GM23338 (cell line): ENCODE measurements around the gene GNG7. TPM values are rescaled to one million over a fixed set of nuclear protein-coding genes. Genes with fewer than 3 reads are reported as not detected.

Experiments
- ATAC-seq: fragments of 200-7000 bp; cut with Tn5 transposase; 3 replicates; pipeline ENCODE4 v1.9.1; 2020
- DNase-seq: peaks from one replicate; pipeline ENCODE4 v3.0.0-alpha.2; 2015; ENCODE audit warnings: low spot score
- H2AFZ ChIP-seq: fragments of 200-600 bp; sonication (generic); 2 replicates; pipeline ENCODE4 v1.8.0; 2016; ENCODE audit warnings: antibody characterized with exemption, mild to moderate bottlenecking, moderate library complexity
- H3F3A ChIP-seq: fragments of 200-600 bp; sonication (generic); replicated peaks from 2 replicates; pipeline ENCODE4 v1.8.0; 2017; ENCODE audit warnings: antibody characterized with exemption, mixed run types, low read depth
- H3K27ac ChIP-seq: fragments of 200-600 bp; sonication (generic); 2 replicates; pipeline ENCODE4 v1.6.1; 2016; ENCODE audit warnings: low read depth
- H3K27me3 ChIP-seq: fragments of 200-600 bp; sonication (generic); 2 replicates; pipeline ENCODE4 v1.8.0; 2016; ENCODE audit warnings: mild to moderate bottlenecking, mixed run types, moderate library complexity; ENCODE audit not compliant: insufficient read depth
- H3K36me3 ChIP-seq: fragments of 200-600 bp; sonication (generic); 2 replicates; pipeline ENCODE4 v1.8.0; 2016; ENCODE audit warnings: mild to moderate bottlenecking; ENCODE audit not compliant: insufficient read depth
- H3K4me1 ChIP-seq: fragments of 200-600 bp; sonication (generic); 2 replicates; pipeline ENCODE4 v1.8.0; 2016; ENCODE audit warnings: mild to moderate bottlenecking, moderate library complexity; ENCODE audit not compliant: insufficient read depth
- H3K4me2 ChIP-seq: fragments of 200-600 bp; sonication (generic); 2 replicates; pipeline ENCODE4 v1.7.1; 2017; ENCODE audit warnings: mixed run types
- H3K4me3 ChIP-seq: fragments of 200-600 bp; sonication (generic); 2 replicates; pipeline ENCODE4 v1.6.1; 2016; ENCODE audit warnings: mixed run types
- H3K79me2 ChIP-seq: fragments of 200-600 bp; sonication (generic); replicated peaks from 2 replicates; pipeline ENCODE4 v1.8.0; 2017; ENCODE audit warnings: mild to moderate bottlenecking; ENCODE audit not compliant: insufficient read depth
- H3K9me2 ChIP-seq: fragments of 200-600 bp; sonication (generic); 2 replicates; pipeline ENCODE4 v1.8.0; 2017; ENCODE audit not compliant: insufficient read depth
- H4K20me1 ChIP-seq: fragments of 200-600 bp; sonication (generic); replicated peaks from 2 replicates; pipeline ENCODE4 v1.8.0; 2017; ENCODE audit warnings: mild to moderate bottlenecking; ENCODE audit not compliant: insufficient read depth
- H3K27ac Mint-ChIP-seq: 2 replicates; pipeline ENCODE4 v1.8.0; 2020; ENCODE audit warnings: inconsistent platforms, mild to moderate bottlenecking, moderate library complexity, mixed read lengths
- H3K27me3 Mint-ChIP-seq: 3 replicates; pipeline ENCODE4 v1.8.0; 2022; ENCODE audit warnings: low read depth, mild to moderate bottlenecking, moderate library complexity, mixed read lengths, inconsistent platforms; ENCODE audit not compliant: insufficient read depth, poor library complexity
- H3K36me3 Mint-ChIP-seq: 3 replicates; pipeline ENCODE4 v1.8.0; 2021; ENCODE audit warnings: low read depth, mild to moderate bottlenecking, inconsistent platforms, moderate library complexity, mixed read lengths
- H3K4me1 Mint-ChIP-seq: 3 replicates; pipeline ENCODE4 v1.8.0; 2020; ENCODE audit warnings: mild to moderate bottlenecking, inconsistent platforms, mixed read lengths
- H3K4me3 Mint-ChIP-seq: 3 replicates; pipeline ENCODE4 v1.8.0; 2021; ENCODE audit warnings: moderate library complexity, mild to moderate bottlenecking, inconsistent platforms, mixed read lengths
- H3K9me3 Mint-ChIP-seq: 3 replicates; pipeline ENCODE4 v1.8.0; 2020; ENCODE audit warnings: moderate library complexity, mild to moderate bottlenecking, inconsistent platforms, mixed read lengths
- CREB1 ChIP-seq: fragments of 250-450 bp; sonication (Bioruptor Pico); IDR thresholded peaks from 2 replicates; pipeline ENCODE4 v1.5.0; 2020; ENCODE audit warnings: low read depth, mild to moderate bottlenecking, moderate library complexity
- CTCF ChIP-seq, 2 experiments: fragments of 200-600 bp in 1 of 2; sonication (generic) in 1 of 2; conservative IDR thresholded peaks; 2 replicates each; pipeline versions ENCODE4 v1.5.1 to v1.6.1; 2016 to 2017; ENCODE audit warnings: antibody characterized with exemption in 2 of 2, low read depth in 2 of 2, mild to moderate bottlenecking in 2 of 2, moderate library complexity in 1 of 2
- EZH2 ChIP-seq: fragments of 200-600 bp; sonication (generic); IDR thresholded peaks from one replicate; pipeline ENCODE4 v1.8.0; 2017; ENCODE audit warnings: antibody characterized with exemption, mild to moderate bottlenecking, low read depth; ENCODE audit not compliant: unreplicated experiment
- EZH2phosphoT487 ChIP-seq: fragments of 200-600 bp; sonication (generic); IDR thresholded peaks from one replicate; pipeline ENCODE4 v1.8.1; 2018; ENCODE audit warnings: antibody characterized with exemption; ENCODE audit not compliant: unreplicated experiment
- JUNB ChIP-seq: IDR thresholded peaks from one replicate; pipeline ENCODE4 v1.6.1; 2016; ENCODE audit warnings: antibody characterized with exemption; ENCODE audit not compliant: unreplicated experiment
- NANOG ChIP-seq: IDR thresholded peaks from 2 replicates; pipeline ENCODE4 v1.6.1; 2016; ENCODE audit warnings: antibody characterized with exemption, borderline replicate concordance
- STAT1 ChIP-seq: IDR thresholded peaks from one replicate; pipeline ENCODE4 v1.6.1; 2016; ENCODE audit warnings: antibody characterized with exemption; ENCODE audit not compliant: unreplicated experiment
- ZNF114 ChIP-seq: fragments of 250-450 bp; sonication (Bioruptor Pico); IDR thresholded peaks from 2 replicates; pipeline ENCODE4 v1.5.0; 2020; ENCODE audit warnings: mild to moderate bottlenecking, moderate library complexity
- ZNF331 ChIP-seq: fragments of 250-450 bp; sonication (Bioruptor Pico); IDR thresholded peaks from 2 replicates; pipeline ENCODE4 v1.5.0; 2020; ENCODE audit warnings: low read depth, mild to moderate bottlenecking, moderate library complexity
- polyA plus RNA-seq: library from polyadenylated mRNA; unstranded; fragments of >200 nt; fragmentation: Nextera tagmentation; extraction: Ambion mirVana; gene quantifications from 2 replicates; pipeline ENCODE4 v1.2.1, GENCODE V29; 2016
- total RNA-seq: library from RNA; depleted of rRNA; stranded (reverse); fragments of >200 nt; shearing (Covaris generic); gene quantifications from 2 replicates; pipeline ENCODE4 v1.2.3, GENCODE V29; 2014
- TF ChIP-seq, protein P1 (sequence below): IDR thresholded peaks from 2 replicates; pipeline ENCODE4 v1.6.1; 2016; ENCODE audit warnings: antibody characterized with exemption
- TF ChIP-seq, protein P2 (sequence below): IDR thresholded peaks from one replicate; pipeline ENCODE4 v1.6.1; 2018; ENCODE audit warnings: antibody characterized with exemption; ENCODE audit not compliant: unreplicated experiment

The GNG7 gene
- total and polyA plus RNA-seq, 2 experiments from 2014 or later: 5.1 to 5.4 TPM

DNA sequence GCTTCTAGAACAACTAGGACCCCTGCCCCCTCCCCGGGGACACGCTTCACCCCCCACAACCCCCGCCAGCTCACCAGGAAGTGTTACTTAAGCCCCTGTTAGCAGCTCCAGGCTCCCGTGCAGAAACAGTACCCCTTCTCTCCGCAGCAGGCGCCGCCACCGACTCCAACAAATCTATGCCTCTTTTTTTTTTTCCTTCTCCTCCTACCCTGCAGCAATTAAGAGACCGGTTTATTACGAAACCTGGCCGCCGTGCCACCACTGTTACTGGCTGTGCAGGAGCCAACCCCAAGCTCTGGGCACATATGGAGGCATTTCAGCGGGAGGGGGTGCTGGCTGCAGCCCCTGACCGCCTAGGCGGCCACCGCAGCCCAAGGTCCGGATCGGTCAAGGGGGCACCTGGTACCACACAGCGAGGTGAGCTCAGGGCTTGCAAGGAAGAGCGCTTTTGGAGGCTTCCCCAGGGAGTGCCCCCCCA lies 224.2 kb downstream of the GNG7 start:
- Histone ChIP-seq H3K27ac (no peak overlapping the region), H2AFZ (no peak overlapping the region), H3K79me2 (peaks cover 8% of the 10 kb centered on the region; the same call in 1 of the 2 replicates), H3K27me3 (peaks cover 49% of the 10 kb centered on the region), H3K36me3 (no peaks in the 10 kb centered on the region), H3F3A (0 out of 2 replicates have a peak, but pooled peaks cover 15% of the 10 kb centered on the region), H3K4me3 (peak overlapping the region; percentile 99), H3K4me1 (peaks cover 10% of the 10 kb centered on the region; the same call in 1 of the 2 replicates), H4K20me1 (peaks cover 8% of the 10 kb centered on the region), H3K9me2 (no peaks in the 10 kb centered on the region), H3K4me2 (peak overlapping the region; percentile 99)
- Mint-ChIP-seq H3K27ac (no peak overlapping the region), H3K4me1 (peaks cover 20% of the 10 kb centered on the region; the same call in 2 of the 3 replicates), H3K36me3 (peaks cover 7% of the 10 kb centered on the region), H3K9me3 (peaks cover 19% of the 10 kb centered on the region), H3K27me3 (peaks cover 52% of the 10 kb centered on the region), H3K4me3 (peak overlapping the region; percentile 93)
- peak; percentile 7 for ATAC-seq
- peak; percentile 78 for DNase-seq
- TF ChIP-seq EZH2: no peak
- TF ChIP-seq, protein P1, sequence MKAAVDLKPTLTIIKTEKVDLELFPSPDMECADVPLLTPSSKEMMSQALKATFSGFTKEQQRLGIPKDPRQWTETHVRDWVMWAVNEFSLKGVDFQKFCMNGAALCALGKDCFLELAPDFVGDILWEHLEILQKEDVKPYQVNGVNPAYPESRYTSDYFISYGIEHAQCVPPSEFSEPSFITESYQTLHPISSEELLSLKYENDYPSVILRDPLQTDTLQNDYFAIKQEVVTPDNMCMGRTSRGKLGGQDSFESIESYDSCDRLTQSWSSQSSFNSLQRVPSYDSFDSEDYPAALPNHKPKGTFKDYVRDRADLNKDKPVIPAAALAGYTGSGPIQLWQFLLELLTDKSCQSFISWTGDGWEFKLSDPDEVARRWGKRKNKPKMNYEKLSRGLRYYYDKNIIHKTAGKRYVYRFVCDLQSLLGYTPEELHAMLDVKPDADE: no peak
- TF ChIP-seq NANOG: no peak
- no peak for TF ChIP-seq EZH2phosphoT487
- no peak for TF ChIP-seq ZNF331
- 0 out of 4 replicates have a peak, but pooled peaks of 1 of the 2 experiments have one; percentile 3 for TF ChIP-seq CTCF (conservative IDR thresholded peaks at IDR 0.05; ENCODE audit: low read depth in 2 of 2)
- no peak for TF ChIP-seq JUNB

- ATAC-seq (no peak), DNase-seq (no peak)
- no peak overlapping the region for H3K27ac Mint-ChIP-seq
- Histone ChIP-seq H3K36me3 (no peaks in the 10 kb centered on the region), H3K27me3 (peaks cover 49% of the 10 kb centered on the region), H3K9me2 (no peaks in the 10 kb centered on the region), H3K27ac (no peak overlapping the region), H4K20me1 (peaks cover 8% of the 10 kb centered on the region), H3K4me1 (peaks cover 10% of the 10 kb centered on the region; the same call in 1 of the 2 replicates), H3K79me2 (peaks cover 8% of the 10 kb centered on the region; the same call in 1 of the 2 replicates), H2AFZ (no peak overlapping the region), H3F3A (peaks cover 15% of the 10 kb centered on the region; the same call in 1 of the 2 replicates), H3K4me2 (peak overlapping the region; percentile 99), H3K4me3 (peak overlapping the region; percentile 99)
- peaks cover 20% of the 10 kb centered on the region; the same call in 2 of the 3 replicates for H3K4me1 Mint-ChIP-seq
- H3K27me3 Mint-ChIP-seq: peaks cover 54% of the 10 kb centered on the region
- H3K36me3 Mint-ChIP-seq: peaks cover 7% of the 10 kb centered on the region
- H3K4me3 Mint-ChIP-seq: peak overlapping the region; percentile 93
- peaks cover 14% of the 10 kb centered on the region for H3K9me3 Mint-ChIP-seq
- TF ChIP-seq EZH2 (no peak), ZNF114 (CRISPR knock-in tag) (no peak), CREB1 (CRISPR knock-in tag) (no peak), STAT1 (no peak), JUNB (no peak), EZH2phosphoT487 (no peak), NANOG (no peak), ZNF331 (no peak), CTCF (conservative IDR thresholded peaks at IDR 0.05; ENCODE audit: low read depth in 2 of 2) (no peak)
- TF ChIP-seq, protein P2, sequence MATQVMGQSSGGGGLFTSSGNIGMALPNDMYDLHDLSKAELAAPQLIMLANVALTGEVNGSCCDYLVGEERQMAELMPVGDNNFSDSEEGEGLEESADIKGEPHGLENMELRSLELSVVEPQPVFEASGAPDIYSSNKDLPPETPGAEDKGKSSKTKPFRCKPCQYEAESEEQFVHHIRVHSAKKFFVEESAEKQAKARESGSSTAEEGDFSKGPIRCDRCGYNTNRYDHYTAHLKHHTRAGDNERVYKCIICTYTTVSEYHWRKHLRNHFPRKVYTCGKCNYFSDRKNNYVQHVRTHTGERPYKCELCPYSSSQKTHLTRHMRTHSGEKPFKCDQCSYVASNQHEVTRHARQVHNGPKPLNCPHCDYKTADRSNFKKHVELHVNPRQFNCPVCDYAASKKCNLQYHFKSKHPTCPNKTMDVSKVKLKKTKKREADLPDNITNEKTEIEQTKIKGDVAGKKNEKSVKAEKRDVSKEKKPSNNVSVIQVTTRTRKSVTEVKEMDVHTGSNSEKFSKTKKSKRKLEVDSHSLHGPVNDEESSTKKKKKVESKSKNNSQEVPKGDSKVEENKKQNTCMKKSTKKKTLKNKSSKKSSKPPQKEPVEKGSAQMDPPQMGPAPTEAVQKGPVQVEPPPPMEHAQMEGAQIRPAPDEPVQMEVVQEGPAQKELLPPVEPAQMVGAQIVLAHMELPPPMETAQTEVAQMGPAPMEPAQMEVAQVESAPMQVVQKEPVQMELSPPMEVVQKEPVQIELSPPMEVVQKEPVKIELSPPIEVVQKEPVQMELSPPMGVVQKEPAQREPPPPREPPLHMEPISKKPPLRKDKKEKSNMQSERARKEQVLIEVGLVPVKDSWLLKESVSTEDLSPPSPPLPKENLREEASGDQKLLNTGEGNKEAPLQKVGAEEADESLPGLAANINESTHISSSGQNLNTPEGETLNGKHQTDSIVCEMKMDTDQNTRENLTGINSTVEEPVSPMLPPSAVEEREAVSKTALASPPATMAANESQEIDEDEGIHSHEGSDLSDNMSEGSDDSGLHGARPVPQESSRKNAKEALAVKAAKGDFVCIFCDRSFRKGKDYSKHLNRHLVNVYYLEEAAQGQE: no peak
These were observed 224.7 kb downstream of the GNG7 start for GRCh38 chr19:2477732-2478191.
